Activated CD4-positive, alpha-beta memory T cell treated with anti-CD3 and anti-CD28 coated beads for 36 hours (primary cell): ENCODE measurements around the gene WFIKKN1. TPM values are rescaled to one million over a fixed set of nuclear protein-coding genes. Genes with fewer than 3 reads are reported as not detected.

Experiments used
- CTCF ChIA-PET: fragments of 350-600 bp; sonication (Branson Sonifier 250); formaldehyde crosslinking; loops from one replicate; lab custom pipeline; 2021; ENCODE audit warnings: antibody characterized with exemption, inconsistent platforms; lab: Charles Lee
- POLR2A ChIA-PET: fragments of 350-600 bp; sonication (Branson Sonifier 250); formaldehyde crosslinking; loops from one replicate; lab custom pipeline; 2021; ENCODE audit warnings: antibody characterized with exemption; lab: Charles Lee
- DNase-seq: peaks from one replicate; pipeline ENCODE4 v3.0.0-alpha.2; 2020
- H3K27ac Mint-ChIP-seq: one replicate; pipeline ENCODE4 v1.8.0; 2021; ENCODE audit warnings: mixed read lengths
- H3K27me3 Mint-ChIP-seq: one replicate; pipeline ENCODE4 v1.8.0; 2021; ENCODE audit warnings: mixed read lengths
- H3K36me3 Mint-ChIP-seq: one replicate; pipeline ENCODE4 v1.8.0; 2021; ENCODE audit warnings: mixed read lengths
- H3K4me1 Mint-ChIP-seq: one replicate; pipeline ENCODE4 v1.8.0; 2021; ENCODE audit warnings: low read depth, mixed read lengths
- H3K4me3 Mint-ChIP-seq: one replicate; pipeline ENCODE4 v1.8.0; 2021; ENCODE audit warnings: mild to moderate bottlenecking, mixed read lengths
- H3K9me3 Mint-ChIP-seq: one replicate; pipeline ENCODE4 v1.8.0; 2021; ENCODE audit warnings: mixed read lengths
- intact Hi-C: fragments of 100-400 bp; cut with micrococcal nuclease; formaldehyde crosslinking; loops from one replicate; pipeline ENCODE4 v1.15.1; 2023
- total RNA-seq, 2 experiments: library from RNA; stranded (reverse); gene quantifications; one replicate each; pipeline ENCODE4 v1.2.3, GENCODE V29; 2021

Gene WFIKKN1
- total RNA-seq, 2 experiments from 2014 or later = 0.05 to 0.07 TPM

DNA sequence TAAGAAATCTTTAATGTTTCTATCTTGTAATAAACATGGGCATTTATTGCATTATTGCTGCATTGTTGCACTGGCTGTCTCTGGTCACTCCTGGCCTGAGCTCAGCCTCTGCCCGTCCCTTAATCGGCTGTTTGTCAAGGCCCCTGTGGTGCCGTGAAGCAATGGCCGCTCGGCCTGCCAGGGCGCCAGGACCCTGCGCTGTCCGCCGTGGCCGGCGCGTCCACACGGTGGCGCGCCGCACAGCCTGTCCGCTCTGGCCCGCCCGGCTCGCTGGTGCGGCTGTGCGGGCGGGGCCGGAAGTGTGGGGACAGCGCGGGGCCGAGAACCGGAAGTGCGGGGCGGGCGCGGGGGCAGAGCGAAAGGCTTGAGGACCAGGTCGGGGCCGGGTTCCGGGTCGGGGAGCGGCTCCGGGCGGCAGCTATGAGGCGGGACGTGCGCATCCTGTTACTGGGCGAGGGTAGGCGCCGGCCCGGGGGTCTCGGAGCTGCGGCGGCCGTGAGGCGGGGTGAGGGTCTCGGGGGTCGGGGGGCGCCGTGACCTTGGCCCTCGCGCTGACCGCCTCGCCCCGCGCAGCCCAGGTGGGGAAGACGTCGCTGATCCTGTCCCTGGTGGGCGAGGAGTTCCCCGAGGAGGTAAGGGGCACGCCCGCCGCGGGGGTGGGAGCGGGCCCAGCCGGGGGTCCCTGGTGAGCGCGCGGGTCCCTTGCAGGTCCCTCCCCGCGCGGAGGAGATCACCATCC, 37.2 kb downstream of the WFIKKN1 start, which contains the start of gene RHOT2:
Gene RHOT2 (plus strand): TSS at position 353 of the 739 bp plus-strand sequence. CDS start 68 bp downstream, at position 421.
- Mint-ChIP-seq H3K9me3 (no peaks in the 10 kb centered on the region), H3K36me3 (peaks cover 11% of the 10 kb centered on the region), H3K4me1 (peaks cover 6% of the 10 kb centered on the region), H3K4me3 (peak within 1 kb of the TSS; percentile 77), H3K27me3 (no peaks in the 10 kb centered on the region), H3K27ac (peak within 1 kb of the TSS; percentile 85)
- DNase-seq = peak; percentile 96
- intact Hi-C loops = no loop called here
- ChIA-PET CTCF (interaction anchor here (0.6 to 1.9 kb wide), 10 partner anchors 11 to 1038 kb away, joined by 3 to 7 read pairs (median 3); partner anchors contain the start of gene STUB1), POLR2A (interaction anchor here (0.9 to 1.8 kb wide), 3 partner anchors 13 to 19 kb away, joined by 3 to 4 read pairs (median 4); partner anchors contain the start of genes JMJD8, STUB1 and WDR90)

- intact Hi-C loops = no loop called here
- POLR2A ChIA-PET = interaction anchor here (0.9 to 1.8 kb wide), 2 partner anchors 20 to 26 kb away, joined by 3 to 4 read pairs; partner anchors contain the start of gene WDR90
- peak; percentile 32 for DNase-seq
- H3K27me3 Mint-ChIP-seq = no peaks in the 10 kb centered on the region
- H3K9me3 Mint-ChIP-seq = no peaks in the 10 kb centered on the region
- CTCF ChIA-PET = interaction anchor here (0.6 to 1.9 kb wide), 8 partner anchors 11 to 76 kb away, joined by 3 to 7 read pairs (median 3); partner anchors contain the start of gene STUB1
- H3K36me3 Mint-ChIP-seq = peaks cover 12% of the 10 kb centered on the region
- peak overlapping the region; percentile 33 for H3K27ac Mint-ChIP-seq
- H3K4me1 Mint-ChIP-seq = peaks cover 6% of the 10 kb centered on the region
- peak overlapping the region; percentile 77 for H3K4me3 Mint-ChIP-seq
Measured at GRCh38 chr16:668519-669171, 37.9 kb downstream of the WFIKKN1 start.

GRCh38 chr16:669666-670065, 38.9 kb downstream of the WFIKKN1 start:
- ChIA-PET POLR2A (no interaction called here), CTCF (no interaction called here)
- DNase-seq = no peak
- H3K4me1 Mint-ChIP-seq = peaks cover 6% of the 10 kb centered on the region
- intact Hi-C loops = no loop called here
- no peaks in the 10 kb centered on the region for H3K9me3 Mint-ChIP-seq
- no peaks in the 10 kb centered on the region for H3K27me3 Mint-ChIP-seq
- peaks cover 12% of the 10 kb centered on the region for H3K36me3 Mint-ChIP-seq
- peak overlapping the region; percentile 42 for H3K4me3 Mint-ChIP-seq
- H3K27ac Mint-ChIP-seq = no peak overlapping the region

DNA sequence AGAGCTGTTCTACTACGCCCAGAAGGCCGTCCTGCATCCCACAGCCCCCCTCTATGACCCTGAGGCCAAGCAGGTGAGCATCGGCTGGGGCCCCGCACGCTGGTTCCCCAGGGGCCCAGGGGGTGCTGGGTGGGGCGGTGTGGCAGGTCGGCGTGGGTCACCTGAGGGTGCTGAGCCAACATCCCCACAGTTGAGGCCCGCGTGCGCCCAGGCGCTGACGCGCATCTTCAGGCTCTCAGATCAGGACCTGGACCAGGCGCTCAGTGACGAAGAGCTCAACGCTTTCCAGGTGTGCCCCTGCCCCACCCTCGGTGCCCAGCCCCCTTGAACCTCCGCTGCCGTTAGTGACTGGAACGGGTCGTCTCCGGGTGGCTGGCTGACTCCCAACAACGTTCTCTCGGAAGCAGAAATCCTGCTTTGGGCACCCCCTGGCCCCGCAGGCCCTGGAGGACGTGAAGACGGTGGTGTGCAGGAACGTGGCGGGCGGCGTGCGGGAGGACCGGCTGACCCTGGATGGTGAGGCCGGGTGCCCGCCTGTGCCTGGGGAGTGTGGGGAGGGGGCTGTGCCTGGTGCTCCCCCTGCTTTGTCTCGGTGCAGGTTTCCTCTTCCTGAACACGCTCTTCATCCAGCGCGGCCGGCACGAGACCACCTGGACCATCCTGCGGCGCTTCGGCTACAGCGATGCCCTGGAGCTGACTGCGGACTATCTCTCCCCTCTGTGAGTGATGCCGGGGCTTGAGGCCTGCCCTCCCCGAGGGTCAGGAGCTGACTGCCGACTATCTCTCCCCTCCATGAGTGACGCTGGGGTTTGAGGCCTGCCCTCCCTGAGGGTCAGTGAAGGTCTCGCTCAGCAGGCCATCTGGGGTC, 39.9 kb downstream of the WFIKKN1 start:
- Mint-ChIP-seq H3K4me3 (no peak overlapping the region), H3K4me1 (peaks cover 10% of the 10 kb centered on the region), H3K9me3 (no peaks in the 10 kb centered on the region), H3K27ac (no peak overlapping the region), H3K36me3 (peaks cover 12% of the 10 kb centered on the region), H3K27me3 (no peaks in the 10 kb centered on the region)
- CTCF ChIA-PET = no interaction called here
- intact Hi-C loops = no loop called here
- no peak for DNase-seq
- POLR2A ChIA-PET = no interaction called here

DNA sequence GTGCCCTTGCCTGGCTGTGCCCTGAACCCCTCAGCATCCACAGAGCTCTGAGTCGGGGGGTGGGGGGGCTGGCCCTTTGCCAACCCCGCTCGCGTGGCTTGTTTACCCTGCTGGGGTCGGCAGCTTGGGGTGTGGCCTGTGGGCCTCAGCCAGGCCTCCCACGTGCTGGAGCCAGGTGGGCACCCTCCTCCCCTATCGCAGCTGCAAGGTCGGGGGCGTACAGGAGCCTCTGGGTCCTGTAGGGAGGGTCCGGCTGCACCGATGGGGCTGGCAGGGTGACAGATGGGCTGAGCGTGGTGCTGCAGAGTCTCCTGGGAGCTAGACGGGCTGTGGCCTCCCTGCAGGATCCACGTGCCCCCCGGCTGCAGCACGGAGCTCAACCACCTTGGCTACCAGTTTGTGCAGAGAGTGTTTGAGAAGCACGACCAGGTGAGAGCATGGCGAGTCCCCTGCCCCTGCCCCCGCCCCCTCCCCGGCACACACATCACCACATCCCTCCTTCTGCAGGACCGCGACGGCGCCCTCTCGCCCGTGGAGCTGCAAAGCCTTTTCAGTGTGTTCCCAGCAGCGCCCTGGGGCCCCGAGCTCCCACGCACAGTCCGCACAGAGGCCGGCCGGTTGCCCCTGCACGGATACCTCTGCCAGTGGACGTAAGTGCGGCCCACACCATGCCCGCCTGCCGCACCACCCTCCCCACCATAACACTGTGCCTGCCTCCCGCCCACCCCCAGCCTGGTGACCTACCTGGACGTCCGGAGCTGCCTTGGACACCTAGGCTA, 40.8 kb downstream of the WFIKKN1 start:
- DNase-seq = no peak
- no peaks in the 10 kb centered on the region for H3K27me3 Mint-ChIP-seq
- intact Hi-C loops = no loop called here
- H3K4me1 Mint-ChIP-seq = peaks cover 10% of the 10 kb centered on the region
- H3K9me3 Mint-ChIP-seq = no peaks in the 10 kb centered on the region
- ChIA-PET POLR2A (no interaction called here), CTCF (no interaction called here)
- H3K27ac Mint-ChIP-seq = no peak overlapping the region
- H3K4me3 Mint-ChIP-seq = no peak overlapping the region
- peaks cover 12% of the 10 kb centered on the region for H3K36me3 Mint-ChIP-seq

GRCh38 chr16:672371-672770, 41.6 kb downstream of the WFIKKN1 start:
- H3K4me1 Mint-ChIP-seq = peaks cover 15% of the 10 kb centered on the region
- no peak overlapping the region for H3K27ac Mint-ChIP-seq
- intact Hi-C loops = no loop called here
- no peak overlapping the region for H3K4me3 Mint-ChIP-seq
- ChIA-PET CTCF (no interaction called here), POLR2A (no interaction called here)
- no peaks in the 10 kb centered on the region for H3K9me3 Mint-ChIP-seq
- no peak for DNase-seq
- H3K36me3 Mint-ChIP-seq = peaks cover 12% of the 10 kb centered on the region
- H3K27me3 Mint-ChIP-seq = no peaks in the 10 kb centered on the region

DNA sequence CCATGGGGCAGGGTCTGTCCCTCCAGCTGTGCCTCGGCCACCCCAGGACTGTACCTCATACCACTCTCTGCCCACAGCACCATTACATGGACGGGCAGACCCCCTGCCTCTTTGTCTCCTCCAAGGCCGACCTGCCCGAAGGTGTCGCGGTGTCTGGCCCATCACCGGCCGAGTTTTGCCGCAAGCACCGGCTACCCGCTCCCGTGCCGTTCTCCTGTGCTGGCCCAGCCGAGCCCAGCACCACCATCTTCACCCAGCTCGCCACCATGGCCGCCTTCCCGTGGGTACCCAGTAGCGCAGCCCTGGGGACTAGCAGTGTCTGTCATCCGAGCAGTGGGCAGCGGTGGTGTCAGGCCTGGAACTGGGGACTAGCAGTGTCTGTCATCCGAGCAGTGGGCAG, 42.1 kb downstream of the WFIKKN1 start:
- peaks cover 10% of the 10 kb centered on the region for H3K4me1 Mint-ChIP-seq
- DNase-seq = no peak
- no peaks in the 10 kb centered on the region for H3K9me3 Mint-ChIP-seq
- H3K27ac Mint-ChIP-seq = no peak overlapping the region
- ChIA-PET POLR2A (no interaction called here), CTCF (no interaction called here)
- H3K4me3 Mint-ChIP-seq = peak overlapping the region; percentile 9
- intact Hi-C loops = no loop called here
- peaks cover 12% of the 10 kb centered on the region for H3K36me3 Mint-ChIP-seq
- no peaks in the 10 kb centered on the region for H3K27me3 Mint-ChIP-seq

- no peak overlapping the region for H3K27ac Mint-ChIP-seq
- CTCF ChIA-PET = no interaction called here
- peaks cover 10% of the 10 kb centered on the region for H3K4me1 Mint-ChIP-seq
Measured at GRCh38 chr16:673399-673991, 42.7 kb downstream of the WFIKKN1 start.

DNA sequence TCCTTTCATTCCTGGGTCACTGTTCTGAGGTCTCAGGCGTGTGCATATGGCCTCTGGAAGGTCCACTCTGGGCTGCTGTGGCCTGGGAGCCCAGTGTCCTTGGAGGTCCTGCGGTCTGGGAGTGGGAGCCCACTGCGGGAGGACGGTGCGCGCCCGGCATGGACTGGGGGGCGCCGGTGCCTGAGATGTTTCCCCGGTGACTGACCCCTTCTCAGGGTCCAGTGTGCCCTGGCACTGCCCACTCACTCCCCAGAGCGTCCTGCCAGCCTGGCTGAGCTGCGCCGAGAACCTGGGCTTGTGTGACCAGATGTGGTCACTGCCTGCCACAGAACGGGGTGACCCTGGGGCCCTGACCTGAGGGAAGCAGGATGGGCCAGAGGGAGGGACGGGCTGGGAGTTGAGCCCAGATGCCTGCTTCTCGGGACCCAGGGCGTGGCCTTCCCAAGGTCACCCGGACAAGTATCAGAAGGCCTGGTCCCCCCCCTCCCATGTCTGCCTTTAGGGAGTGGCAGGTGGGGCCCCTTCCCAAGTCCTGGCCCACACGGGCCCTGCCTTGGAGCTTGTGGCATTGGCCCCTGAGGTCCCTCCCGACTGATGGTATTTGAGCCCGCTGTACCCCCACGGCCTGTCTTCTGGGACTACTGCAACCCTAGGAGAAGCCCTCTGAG, 43.6 kb downstream of the WFIKKN1 start:
- H3K36me3 Mint-ChIP-seq = peaks cover 12% of the 10 kb centered on the region
- no peak overlapping the region for H3K4me3 Mint-ChIP-seq
- H3K4me1 Mint-ChIP-seq = peaks cover 11% of the 10 kb centered on the region
- no peaks in the 10 kb centered on the region for H3K27me3 Mint-ChIP-seq
- CTCF ChIA-PET = no interaction called here
- H3K9me3 Mint-ChIP-seq = no peaks in the 10 kb centered on the region
- DNase-seq = no peak
- intact Hi-C loops = no loop called here
- no peak overlapping the region for H3K27ac Mint-ChIP-seq
- POLR2A ChIA-PET = interaction anchor here (0.6 kb wide), 1 partner anchor 41 kb away, joined by 3 read pairs; the partner anchor contains the start of gene METRN

More at GRCh38 chr16:673399-673991, 42.7 kb downstream of the WFIKKN1 start:
- Mint-ChIP-seq H3K36me3 (peaks cover 12% of the 10 kb centered on the region), H3K9me3 (no peaks in the 10 kb centered on the region), H3K27me3 (no peaks in the 10 kb centered on the region), H3K4me3 (no peak overlapping the region)
- DNase-seq = no peak
- POLR2A ChIA-PET = no interaction called here
- intact Hi-C loops = no loop called here

- Mint-ChIP-seq H3K4me3 (peak within 1 kb of the TSS; percentile 26), H3K36me3 (peaks cover 7% of the 10 kb centered on the region), H3K27me3 (no peaks in the 10 kb centered on the region), H3K9me3 (no peaks in the 10 kb centered on the region), H3K4me1 (peaks cover 13% of the 10 kb centered on the region), H3K27ac (no peak within 1 kb of the TSS)
- DNase-seq = no peak
- intact Hi-C loops = no loop called here
- ChIA-PET POLR2A (interaction anchor here (1.1 to 1.3 kb wide), 3 partner anchors 9 to 87 kb away, joined by 3 read pairs; partner anchors contain the start of gene JMJD8), CTCF (interaction anchor here (1.1 kb wide), 1 partner anchor 11 kb away, joined by 3 read pairs; no protein-coding TSS in a partner anchor)
Measured at GRCh38 chr16:674968-675883, 44.4 kb downstream of the WFIKKN1 start, which contains the start of gene RHBDL1. RHBDL1 (plus strand) TSS chr16:675671; CDS start chr16:675791, 120 bp downstream.
